HUDEP-2 (cell line): ENCODE data around the gene SUPT4H1.

ENCODE experiments used
- DNase-seq, 76 experiments: peaks; one replicate each; lab custom pipeline; 2025; ENCODE audit not compliant: unreplicated experiment in 76 of 76; lab: John Stamatoyannopoulos, UW

SUPT4H1 gene

DNA sequence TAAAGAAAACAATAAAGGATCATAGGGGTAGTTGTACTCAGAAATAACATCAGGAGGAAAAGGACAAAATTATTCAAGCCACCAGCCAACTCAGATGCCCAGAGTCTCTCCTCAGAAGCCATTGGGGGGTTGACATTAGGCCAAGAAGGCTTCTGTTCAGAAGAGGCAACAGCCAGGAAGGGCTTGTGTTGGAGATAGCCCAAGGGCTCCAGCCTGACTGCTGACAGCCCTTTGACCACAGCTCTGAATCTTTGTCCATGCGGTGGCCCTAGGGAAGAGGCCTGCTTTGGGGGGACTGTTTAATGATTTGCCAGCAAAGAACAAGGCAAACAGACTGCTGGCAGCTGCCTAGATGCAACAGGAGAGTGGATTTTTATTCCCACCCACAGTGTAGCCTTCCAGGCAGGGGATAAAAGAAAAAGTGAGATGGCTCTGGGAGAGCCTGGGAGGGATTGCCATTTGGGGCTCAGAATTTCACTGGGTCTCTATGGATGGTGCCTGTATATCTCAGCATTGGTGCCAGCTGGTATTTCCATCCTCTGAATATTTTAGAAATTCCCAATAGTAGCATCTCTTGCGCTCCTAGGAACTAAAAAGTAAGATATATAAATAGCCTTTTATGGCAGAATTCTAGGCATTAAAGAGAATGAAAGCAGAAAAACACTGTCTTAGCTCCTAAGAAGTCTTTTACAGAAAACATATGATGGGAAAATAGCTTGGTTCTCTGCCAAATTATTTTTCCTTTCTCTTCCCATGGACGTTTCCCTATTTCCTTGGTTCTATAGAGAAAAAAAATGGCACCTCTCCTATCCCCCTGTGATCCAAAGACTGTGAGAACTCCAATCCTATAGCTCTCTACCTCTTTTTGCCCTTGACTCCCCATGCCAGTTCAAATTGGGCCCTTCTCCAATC, 29.4 kb upstream of the SUPT4H1 start:
- DNase-seq = no peak

DNA sequence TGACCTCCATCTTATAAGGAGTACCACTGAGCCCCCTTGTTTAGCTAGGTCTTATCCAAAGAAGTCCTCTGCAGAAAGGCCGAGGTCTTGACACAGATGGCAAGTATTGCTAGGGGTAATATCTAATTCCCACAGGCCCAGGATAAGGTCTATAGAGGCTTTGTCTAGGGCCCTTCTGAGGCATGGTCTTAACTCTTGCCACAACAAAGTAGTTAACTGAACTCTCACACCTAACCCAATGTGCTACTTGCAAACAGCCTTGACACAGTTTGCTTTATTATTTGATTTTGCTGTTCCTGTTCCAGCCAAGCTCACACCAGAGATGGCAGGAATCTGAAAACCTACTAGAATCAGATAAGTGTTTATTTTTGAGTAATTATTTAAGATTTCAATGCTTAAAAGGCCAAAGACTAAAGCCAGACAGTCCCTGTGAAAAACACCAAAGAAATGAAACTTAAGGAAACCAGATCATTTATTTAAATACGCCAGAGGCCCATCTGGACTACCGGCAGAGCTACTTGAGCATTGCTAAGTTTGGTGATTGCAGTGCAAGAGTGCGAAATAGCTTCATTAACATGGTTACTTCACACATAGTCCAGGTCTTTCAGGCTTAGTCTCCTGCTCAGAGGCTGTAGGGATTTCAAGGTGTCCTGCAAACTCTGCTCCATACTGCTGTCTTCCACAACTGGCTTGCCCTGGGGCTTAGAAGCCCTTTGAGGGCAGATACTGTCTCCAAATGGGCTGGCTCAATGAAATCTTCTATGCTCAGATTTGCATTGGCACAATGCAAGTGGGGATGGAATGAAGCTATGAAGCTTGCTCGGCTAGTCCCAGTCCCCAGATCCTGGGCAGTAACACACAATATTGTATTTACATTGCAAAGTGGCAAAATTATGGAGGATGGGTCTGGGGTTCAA, 28.5 kb upstream of the SUPT4H1 start:
- DNase-seq = no peak

DNA sequence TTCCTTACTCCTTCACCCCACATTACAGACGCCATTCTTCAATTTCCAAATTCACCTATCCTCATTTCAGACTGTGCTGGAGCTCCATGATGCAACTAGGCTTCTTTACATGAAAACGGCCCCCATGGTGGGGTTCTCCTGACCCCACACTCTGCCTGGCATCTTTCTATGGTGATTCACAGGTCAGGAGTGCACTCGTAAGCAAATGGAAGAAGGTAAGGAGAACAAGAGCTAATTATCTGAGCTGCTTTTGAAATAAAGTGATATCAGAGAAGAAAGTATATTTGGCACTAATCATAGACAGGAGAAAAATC, 27.5 kb upstream of the SUPT4H1 start:
- DNase-seq = no peak

DNA sequence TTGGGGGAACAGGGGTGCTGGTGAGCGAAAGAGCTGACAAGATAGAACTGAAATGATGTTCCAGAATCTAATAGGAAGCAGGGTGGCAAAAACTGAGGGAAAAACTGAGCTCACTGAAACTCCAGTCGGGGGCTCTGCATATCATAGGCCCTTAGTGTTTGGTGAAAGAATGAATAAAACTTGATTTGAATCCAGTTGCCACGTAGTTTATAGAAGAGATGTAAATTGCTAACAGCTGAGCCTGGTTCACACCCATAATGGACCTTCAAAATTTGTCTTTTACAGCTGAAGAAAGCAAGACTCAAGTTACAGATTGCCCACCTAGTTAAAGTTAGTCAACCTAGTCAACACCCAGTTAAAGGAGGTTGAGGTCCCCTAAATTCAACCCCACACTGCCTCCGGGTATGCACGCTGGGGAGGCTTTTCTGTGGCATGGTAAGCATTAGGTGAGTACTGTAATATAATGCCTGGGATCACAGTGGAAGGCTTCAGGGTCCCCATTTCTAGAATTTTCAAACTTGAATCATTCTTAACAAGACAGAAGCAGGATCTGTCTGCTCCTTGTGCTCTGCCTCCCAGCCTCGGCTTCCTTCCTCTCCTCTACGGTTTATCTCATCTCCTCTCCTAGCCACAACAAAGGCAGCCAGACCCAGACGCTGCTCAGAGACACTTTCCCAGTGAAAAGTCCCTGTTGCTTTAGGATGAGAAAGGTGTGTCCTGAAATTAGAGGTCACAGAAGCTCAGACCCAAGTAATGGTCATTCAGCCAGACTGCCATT, 26.9 kb upstream of the SUPT4H1 start:
- DNase-seq = no peak

DNA sequence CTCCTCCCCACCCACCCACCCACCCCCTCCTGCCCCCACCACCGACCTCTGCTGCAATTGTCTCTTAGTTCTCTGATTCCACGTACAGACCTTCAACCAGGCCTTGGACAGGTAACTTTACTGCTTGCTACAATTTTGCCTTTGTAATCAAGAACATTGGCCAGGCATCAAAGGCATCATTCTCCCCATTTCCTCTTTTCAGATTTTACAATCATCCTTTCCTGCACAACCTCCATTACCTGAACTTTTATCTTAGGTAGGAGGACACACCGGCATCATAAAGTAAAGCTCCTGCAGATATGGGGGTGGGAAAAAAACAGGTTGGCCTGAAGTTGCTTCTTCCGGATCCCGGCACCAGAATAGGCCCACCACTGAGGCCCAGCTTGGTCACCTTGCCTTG, 25.7 kb upstream of the SUPT4H1 start:
- DNase-seq = no peak

DNA sequence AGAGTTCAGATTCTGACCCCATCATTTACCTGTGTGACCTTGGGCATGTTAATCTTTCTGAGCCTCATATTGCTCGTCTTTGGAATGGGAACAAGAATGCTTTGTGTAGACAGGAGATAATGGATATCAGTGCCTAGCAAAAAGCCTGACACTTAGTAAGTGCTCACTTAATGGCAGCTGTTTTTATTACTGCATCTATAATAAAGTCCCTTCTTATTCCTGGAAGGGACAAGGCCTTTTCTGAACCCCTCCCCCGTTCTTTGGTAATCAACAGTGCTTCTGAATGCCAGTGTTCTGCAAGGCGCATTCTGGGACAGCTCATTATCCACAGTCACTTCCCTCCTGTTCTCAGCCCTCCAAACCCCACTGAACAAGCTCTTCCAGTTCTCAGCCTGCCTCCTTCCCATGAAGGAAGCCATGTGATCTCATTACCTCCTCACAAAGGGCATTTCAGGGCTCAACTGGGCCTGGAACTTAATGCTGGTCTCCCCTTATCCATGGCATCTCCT, 25.1 kb upstream of the SUPT4H1 start:
- peak in 8 of 76 experiments; percentile 7 to 50 (median 30) for DNase-seq

DNA sequence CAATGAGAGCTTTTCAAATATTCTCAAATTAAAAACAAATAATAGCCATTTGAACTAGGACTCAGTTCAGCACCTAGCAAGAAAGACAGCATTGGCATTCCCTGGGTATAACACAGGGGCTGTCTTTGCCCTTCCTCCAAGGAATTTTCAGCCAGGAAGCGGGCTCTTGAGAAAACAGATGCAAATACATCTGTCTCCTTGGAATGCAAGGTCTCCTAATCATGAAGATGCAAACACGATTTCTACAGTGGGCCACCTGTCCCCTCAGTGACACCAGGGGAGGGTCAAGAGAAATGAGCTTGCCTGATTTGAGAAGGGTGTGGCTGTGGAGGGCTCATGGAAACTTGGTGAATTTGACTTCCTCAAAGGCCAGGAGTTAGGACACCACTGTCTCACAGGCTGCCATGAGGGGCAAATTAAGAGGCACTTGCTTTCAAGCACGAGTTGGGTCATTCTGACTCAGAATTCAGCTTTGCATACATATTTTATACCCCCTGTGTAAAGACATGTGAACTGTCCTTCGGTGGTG, 24.5 kb upstream of the SUPT4H1 start:
- peak in 1 of 76 experiments; percentile 27 for DNase-seq

DNA sequence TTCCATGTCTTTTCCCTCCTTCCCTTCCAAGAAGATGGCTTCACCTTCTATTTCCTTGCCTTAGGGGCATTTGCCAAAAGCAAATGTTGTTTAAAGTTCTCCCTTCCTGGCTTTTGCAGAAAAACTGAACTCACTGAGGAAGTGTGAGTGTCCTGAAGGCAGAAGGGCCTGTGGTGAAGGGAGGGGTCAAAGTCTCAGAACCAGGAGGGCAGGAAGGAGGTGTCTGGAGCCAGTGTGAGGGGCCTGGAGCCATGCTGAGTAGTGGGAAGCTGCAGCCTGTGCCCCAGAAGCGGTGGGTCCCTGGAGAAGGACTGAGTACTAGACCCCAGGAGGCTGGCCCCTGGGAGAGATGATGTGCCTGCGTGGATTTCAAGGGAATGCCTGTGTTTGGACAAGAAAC, 23.8 kb upstream of the SUPT4H1 start:
- DNase-seq = no peak

DNA sequence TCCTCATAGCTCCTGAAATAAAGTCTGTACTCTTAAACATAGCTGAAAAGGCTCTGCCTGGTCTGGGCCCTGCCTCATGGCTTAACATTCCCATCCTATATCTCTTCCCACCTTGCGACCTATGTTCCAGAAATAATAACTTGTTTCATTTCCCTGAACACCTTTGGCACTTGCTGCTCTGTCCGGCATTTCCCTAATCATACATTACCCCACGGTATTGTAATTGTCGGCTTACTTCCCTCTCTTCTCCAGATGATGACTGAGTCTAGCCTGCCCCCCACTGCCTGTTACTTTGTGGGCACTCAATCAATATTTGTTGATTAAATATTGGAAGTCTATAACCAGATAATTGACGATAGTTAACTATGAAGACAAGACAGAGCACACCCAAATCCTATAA, 23.3 kb upstream of the SUPT4H1 start:
- DNase-seq = no peak

DNA sequence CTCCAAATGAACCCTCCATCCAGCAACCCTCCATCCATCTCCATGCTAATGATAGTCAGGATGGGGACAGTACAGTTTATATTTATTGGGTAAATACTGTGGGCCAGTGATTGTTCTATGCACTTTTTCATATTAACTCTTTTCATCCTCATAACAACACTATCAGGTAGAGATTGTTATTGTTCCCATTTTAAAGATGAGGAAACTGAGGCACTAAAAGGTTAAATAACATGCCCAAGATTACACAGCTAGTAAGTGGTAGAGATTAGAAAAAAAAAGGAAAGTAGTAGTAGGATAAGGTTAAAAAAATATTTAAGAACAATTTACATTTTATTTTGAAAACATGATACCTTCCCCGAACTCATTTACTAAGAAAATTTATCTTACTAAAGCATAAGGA, 21.9 kb upstream of the SUPT4H1 start:
- DNase-seq = no peak

DNA sequence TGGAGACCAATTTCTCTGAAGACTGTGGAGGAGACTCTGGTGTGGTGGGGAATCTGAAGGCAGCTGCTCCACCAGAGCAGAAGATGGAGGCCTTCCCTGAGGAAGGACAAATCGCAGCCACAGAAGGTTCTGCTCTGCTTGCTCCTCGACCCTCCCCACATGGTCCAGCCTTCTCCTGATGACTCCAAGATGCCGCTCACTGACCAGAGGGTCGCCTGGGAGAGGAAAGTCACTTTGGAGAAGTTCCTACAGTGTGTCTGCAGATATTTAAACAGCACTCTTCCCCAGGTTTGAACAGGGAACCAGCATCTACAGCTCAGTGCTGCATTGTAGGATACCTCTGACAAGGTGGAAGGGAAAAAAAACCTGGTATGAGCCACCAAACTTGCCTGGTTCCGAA, 21.0 kb upstream of the SUPT4H1 start:
- DNase-seq = no peak

DNA sequence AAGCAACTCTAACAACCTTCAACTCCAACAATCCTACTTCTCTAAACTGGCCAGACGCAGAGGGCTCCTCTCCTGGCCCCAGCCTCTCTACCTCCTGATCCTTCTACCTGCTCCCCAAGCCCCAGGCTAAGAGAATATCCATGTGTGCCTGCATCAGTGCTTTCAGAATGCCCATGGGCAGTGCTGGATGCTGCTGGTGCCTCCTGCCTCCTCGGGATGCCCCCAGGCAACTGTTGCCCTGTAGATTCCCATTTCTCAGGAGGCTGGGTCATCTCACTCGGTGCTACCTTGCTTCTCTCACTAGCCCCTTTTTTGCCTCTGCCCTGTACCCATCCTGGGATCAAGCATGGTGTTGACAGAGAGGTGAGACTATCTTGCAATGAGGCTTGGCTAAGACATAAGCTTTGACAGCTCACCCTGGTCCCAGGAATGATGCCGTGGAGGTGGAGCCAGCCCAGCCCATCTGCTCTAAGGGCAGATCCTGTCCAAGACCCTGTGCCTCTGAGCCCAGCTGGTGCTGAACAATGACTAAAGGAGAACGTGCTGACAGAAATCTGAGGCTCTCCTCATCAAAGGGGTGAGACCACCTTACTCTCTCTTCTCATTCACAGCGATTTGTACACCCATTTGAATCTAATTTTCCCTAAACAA, 19.4 kb upstream of the SUPT4H1 start:
- no peak for DNase-seq

DNA sequence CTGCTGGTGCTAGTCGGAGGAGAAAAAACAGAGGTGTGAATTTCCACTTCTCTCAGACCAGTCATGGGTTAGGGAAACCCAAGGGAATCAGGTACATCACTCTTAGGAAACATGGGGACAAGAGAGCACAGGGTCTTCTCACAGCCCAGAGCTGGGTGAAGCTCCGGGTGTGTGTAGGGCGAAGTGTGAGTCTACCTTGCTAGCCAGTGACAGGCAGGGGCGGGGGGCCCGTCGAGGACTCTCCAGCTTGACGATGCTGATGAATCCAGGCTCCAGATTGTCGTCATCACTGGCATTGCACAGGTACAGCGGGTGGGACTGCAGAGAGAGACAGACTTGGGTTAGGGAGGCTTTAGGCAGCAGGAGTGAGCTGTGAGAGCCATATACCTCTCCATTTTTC, 18.7 kb upstream of the SUPT4H1 start:
- DNase-seq = no peak

DNA sequence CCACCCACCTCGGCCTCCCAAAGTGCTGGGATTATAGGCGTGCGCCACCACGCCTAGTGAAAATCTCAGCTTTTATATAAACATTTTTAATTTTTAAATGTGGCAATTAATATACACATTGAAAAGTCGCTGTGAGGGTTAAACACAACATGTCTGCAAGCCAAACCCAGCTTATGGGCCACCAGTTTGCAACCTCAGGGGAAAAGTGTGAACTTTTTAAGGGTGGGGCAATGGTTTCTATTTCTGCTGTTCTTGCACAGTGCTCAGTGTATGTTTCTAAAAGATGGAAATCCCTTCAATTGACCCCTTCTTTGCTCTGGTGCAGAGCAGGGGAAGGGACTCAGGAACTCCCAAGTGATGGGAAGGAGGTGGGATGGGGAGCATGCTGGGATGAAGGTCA, 18.3 kb upstream of the SUPT4H1 start:
- no peak for DNase-seq

DNA sequence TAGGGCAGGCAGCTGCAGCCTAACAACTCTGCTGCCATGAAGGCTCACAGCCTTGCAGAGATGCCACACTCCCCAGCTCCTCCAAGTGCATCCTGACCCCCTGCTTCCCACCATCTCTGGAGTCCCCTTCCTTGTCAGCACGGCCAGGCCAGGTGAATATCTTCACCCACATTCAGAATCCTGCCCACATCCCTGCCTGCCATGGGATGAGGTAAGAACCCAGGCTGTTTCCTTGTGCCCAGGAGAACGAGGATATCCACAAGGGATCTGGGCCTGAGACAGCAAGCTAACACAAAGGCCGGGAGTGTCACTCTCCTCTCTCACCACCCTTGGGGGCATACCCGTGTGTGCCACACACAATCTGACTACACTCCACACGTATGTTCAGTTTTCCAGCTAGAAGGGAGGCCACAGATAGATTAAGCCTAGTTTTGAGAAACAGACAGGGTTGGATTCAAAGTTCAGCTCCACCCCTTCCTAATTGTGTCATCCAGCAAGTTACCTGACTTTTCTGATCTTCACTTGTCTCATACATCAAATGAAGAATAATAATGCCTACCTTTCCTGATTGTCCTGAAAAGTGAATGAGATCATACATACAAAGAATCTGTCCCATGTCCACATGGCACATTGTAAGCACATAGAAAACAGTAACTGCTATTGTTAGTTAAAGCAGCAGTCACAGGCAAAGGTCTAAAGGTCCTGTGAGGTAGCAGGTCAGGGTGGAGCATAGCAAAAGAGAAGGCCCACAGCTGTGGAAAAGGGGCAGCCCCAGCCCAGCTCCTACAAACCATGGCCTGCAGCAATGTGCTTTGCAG, 17.4 kb upstream of the SUPT4H1 start:
- no peak for DNase-seq

DNA sequence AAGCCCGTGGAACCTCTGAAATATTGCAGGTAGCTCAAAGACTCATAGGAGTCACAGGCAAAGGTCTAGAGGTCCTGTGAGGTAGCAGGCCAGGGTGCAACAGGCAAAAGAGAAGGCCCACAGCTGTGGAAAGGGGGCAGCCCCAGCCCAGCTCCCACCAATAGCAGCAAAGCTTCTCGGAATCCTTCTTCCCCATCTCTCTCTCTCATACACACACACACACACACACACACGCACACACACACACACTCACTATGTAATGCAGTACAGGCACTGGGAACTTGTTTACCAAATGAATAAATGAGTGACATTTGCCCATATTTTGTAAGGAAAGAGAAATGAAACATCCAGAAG, 16.8 kb upstream of the SUPT4H1 start:
- peak in 1 of 76 experiments; percentile 8 for DNase-seq

DNA sequence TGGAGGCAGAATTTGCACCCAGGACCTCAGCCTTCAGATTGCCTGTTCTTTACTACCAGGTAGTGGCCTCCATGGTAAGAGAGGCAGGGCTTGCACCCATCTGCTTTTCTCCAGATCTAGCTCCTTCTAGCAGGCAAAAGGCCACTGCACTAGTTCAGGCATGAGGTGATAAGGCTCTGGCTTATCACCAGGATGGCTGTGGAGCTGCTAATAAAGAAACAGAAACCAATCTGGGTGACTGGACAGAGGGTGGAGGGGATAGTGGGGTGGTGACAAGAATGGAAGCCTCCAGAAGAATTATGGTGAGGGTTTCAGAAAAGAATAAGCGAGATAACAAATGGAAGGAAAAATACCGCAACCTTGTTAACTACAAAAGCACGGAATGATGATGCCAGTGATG, 15.5 kb upstream of the SUPT4H1 start:
- peak in 54 of 76 experiments; percentile 15 to 81 (median 48) for DNase-seq

DNA sequence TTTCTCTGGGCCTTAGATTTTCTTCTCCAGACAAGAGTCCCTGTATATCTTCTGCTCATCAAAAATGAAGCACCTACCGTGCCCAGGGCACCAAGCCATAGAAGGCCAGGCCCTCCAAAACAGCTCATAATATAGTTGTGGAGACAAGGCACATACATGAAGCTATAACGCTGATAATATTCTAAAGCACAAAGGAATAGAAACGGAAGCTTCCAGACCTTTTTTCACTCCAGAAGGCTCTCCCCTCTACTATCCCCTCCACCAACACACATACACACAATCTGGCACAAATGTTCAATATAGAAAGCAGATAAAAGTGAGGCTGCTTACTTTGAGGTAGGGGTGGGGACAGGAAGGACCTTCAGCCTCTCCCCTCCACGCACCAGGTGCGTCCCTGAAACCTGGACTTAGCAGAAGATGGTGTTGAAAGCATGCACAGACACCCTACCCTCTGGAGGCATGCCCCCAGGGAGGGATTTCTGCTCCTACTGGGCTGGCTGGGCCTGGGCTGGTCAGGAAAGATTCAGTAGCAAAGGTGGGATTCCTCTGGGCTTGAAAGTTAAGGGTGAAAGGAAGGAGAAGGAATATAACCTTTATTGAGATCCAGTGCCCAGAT, 14.1 kb upstream of the SUPT4H1 start:
- DNase-seq = no peak
